RWPE2 (cell line): Measurements from ENCODE around the gene MARK4.

Experiments
- ATAC-seq: fragments of 200-7000 bp; cut with Tn5 transposase; 3 replicates; pipeline ENCODE4 v1.9.1; 2021; ENCODE audit warnings: low read depth
- DNase-seq: peaks from one replicate; pipeline ENCODE4 v3.0.0-alpha.2; 2020; ENCODE audit warnings: low spot score
- H3K27ac ChIP-seq: fragments of 450-650 bp; 2 replicates; pipeline ENCODE4 v1.5.1; 2017; ENCODE audit warnings: mild to moderate bottlenecking; ENCODE audit not compliant: poor library complexity, severe bottlenecking
- H3K27me3 ChIP-seq: fragments of 250-450 bp; sonication (Bioruptor Pico); 2 replicates; pipeline ENCODE4 v1.5.1; 2021; ENCODE audit warnings: mild to moderate bottlenecking, moderate library complexity; ENCODE audit not compliant: insufficient read depth, poor library complexity, severe bottlenecking
- H3K36me3 ChIP-seq: fragments of 250-450 bp; sonication (Bioruptor Pico); 2 replicates; pipeline ENCODE4 v1.5.1; 2020; ENCODE audit warnings: low read depth, mild to moderate bottlenecking, moderate library complexity
- H3K4me1 ChIP-seq: fragments of 250-450 bp; sonication (Bioruptor Pico); 2 replicates; pipeline ENCODE4 v1.5.1; 2021; ENCODE audit warnings: mild to moderate bottlenecking, moderate library complexity; ENCODE audit not compliant: insufficient read depth, poor library complexity, severe bottlenecking
- H3K4me3 ChIP-seq: fragments of 250-450 bp; sonication (Bioruptor Pico); 2 replicates; pipeline ENCODE4 v1.5.1; 2021; ENCODE audit warnings: mild to moderate bottlenecking, moderate library complexity; ENCODE audit not compliant: severe bottlenecking
- H3K9me3 ChIP-seq: fragments of 250-450 bp; sonication (Bioruptor Pico); 2 replicates; pipeline ENCODE4 v1.5.1; 2021; ENCODE audit warnings: mild to moderate bottlenecking, moderate library complexity; ENCODE audit not compliant: severe bottlenecking
- TF ChIP-seq, protein P1 (sequence below): fragments of 450-650 bp; IDR thresholded peaks from one replicate; pipeline ENCODE4 v1.5.1; 2017; ENCODE audit warnings: mild to moderate bottlenecking, moderate library complexity; ENCODE audit not compliant: poor library complexity, severe bottlenecking

MARK4 gene

DNA sequence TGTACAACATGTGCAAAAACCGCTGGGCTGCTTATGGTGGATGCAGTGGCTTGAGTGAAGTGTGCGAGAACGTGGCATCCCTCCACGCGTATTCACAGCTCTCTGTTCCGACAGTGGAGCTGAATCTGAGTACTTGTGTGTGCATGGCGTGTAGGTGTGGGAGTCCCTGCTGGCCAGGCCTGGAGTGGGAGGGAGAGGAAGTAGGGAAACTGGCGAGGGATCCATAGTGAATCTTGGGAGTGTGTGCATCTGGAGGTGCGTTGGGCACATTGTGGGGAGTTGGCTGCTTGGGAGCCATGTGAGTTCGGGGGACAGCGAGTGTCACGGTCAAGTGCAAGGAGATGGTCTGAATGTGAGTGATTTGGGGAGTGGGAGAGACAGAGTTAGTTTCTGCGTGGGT, 91.8 kb downstream of the MARK4 start:
- H3K4me1 ChIP-seq, result peaks cover 7% of the 10 kb centered on the region
- no peak overlapping the region for H3K4me3 ChIP-seq
- DNase-seq (no peak), ATAC-seq (no peak)
- H3K9me3 ChIP-seq, result no peaks in the 10 kb centered on the region
- no peaks in the 10 kb centered on the region for H3K27me3 ChIP-seq
- TF ChIP-seq, protein P1, sequence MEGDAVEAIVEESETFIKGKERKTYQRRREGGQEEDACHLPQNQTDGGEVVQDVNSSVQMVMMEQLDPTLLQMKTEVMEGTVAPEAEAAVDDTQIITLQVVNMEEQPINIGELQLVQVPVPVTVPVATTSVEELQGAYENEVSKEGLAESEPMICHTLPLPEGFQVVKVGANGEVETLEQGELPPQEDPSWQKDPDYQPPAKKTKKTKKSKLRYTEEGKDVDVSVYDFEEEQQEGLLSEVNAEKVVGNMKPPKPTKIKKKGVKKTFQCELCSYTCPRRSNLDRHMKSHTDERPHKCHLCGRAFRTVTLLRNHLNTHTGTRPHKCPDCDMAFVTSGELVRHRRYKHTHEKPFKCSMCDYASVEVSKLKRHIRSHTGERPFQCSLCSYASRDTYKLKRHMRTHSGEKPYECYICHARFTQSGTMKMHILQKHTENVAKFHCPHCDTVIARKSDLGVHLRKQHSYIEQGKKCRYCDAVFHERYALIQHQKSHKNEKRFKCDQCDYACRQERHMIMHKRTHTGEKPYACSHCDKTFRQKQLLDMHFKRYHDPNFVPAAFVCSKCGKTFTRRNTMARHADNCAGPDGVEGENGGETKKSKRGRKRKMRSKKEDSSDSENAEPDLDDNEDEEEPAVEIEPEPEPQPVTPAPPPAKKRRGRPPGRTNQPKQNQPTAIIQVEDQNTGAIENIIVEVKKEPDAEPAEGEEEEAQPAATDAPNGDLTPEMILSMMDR, result no peak
- no peaks in the 10 kb centered on the region for H3K36me3 ChIP-seq
- no peak overlapping the region for H3K27ac ChIP-seq

DNA sequence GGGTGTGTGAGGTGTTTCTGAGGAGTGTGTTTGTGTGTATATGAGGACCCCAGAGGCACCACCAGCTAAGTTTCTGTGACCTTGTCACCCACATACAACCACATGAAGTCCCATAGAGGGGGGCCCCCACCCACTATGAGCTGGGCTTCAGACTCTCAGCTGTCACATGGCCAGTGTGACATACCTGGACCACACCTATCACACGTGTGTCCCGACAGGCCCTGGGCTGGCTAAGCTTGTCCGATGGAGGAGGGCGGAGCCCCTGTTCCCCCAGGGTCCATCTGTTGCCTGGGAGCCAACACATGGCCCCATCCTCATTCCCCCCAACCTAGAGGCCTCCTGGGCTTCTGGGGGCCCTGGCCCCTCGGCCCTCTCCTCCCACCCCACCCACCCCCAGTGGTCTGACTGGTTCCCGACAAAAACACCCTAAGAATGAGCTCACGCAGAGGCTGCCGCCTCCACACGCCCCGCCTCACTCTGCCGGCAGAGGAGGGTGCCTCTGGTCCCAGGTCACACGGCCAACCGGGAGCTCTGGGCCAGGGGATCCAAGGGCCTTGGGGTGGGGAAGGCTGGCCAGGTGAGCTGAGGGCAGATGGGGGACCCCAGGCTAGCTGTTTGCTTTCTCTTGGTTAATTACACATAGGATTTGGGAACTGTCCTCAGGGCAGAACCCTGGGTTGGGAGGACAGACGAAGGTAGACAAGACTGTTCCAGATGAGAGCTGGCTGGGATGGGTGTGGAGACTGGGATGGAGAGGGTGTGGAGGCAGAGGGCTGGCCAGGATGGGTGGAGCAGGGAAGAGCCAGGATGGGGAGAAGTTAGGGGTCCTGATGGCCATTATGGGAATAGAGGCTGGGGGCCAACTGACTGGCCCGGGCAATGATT, 93.8 kb downstream of the MARK4 start:
- H3K27me3 ChIP-seq, result no peaks in the 10 kb centered on the region

DNA sequence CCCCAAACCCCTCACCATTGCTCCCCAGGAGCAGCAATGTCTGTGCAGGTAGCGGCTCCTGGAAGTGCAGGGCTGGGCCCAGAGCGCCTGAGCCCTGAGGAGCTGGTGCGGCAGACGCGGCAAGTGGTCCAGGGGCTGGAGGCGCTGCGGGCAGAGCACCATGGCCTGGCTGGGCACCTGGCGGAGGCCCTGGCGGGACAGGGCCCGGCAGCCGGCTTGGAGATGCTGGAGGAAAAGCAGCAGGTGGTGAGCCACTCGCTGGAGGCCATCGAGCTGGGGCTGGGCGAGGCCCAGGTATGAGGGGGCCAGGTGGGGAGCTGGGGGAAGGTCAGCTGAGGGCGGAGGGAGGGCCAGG, 94.4 kb downstream of the MARK4 start:
- Histone ChIP-seq H3K27me3 (no peaks in the 10 kb centered on the region), H3K4me3 (no peak overlapping the region), H3K4me1 (peaks cover 7% of the 10 kb centered on the region), H3K36me3 (peaks cover 15% of the 10 kb centered on the region), H3K27ac (peak overlapping the region; percentile 33), H3K9me3 (no peaks in the 10 kb centered on the region)
- DNase-seq (no peak), ATAC-seq (no peak)
- TF ChIP-seq, protein P1, result no peak

More for the DNA sequence above, 93.8 kb downstream of the MARK4 start:
- peak; percentile 43 for ATAC-seq
- peaks cover 10% of the 10 kb centered on the region for H3K36me3 ChIP-seq
- peak overlapping the region; percentile 33 for H3K27ac ChIP-seq
- H3K4me3 ChIP-seq, result no peak overlapping the region
- H3K4me1 ChIP-seq, result peaks cover 7% of the 10 kb centered on the region
- TF ChIP-seq, protein P1, result no peak
- H3K9me3 ChIP-seq, result no peaks in the 10 kb centered on the region
- DNase-seq, result no peak

DNA sequence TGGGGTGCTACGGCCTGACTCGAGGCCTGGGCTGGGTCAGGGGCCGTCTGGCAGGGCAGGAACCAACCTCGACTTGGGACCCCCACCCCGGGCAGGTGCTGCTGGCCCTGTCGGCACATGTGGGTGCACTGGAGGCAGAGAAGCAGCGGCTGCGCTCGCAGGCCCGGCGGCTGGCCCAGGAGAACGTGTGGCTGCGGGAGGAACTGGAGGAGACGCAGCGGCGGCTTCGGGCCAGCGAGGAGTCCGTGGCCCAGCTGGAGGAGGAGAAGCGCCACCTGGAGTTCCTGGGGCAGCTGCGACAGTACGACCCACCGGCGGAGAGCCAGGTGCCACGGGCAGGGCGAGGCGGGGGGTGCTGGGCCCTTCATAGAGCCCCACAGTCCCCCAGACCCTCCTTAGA, 95.4 kb downstream of the MARK4 start:
- peaks cover 7% of the 10 kb centered on the region for H3K4me1 ChIP-seq
- TF ChIP-seq, protein P1, result no peak
- DNase-seq, result no peak
- H3K36me3 ChIP-seq, result peaks cover 24% of the 10 kb centered on the region
- H3K27ac ChIP-seq, result no peak overlapping the region
- no peak overlapping the region for H3K4me3 ChIP-seq
- no peaks in the 10 kb centered on the region for H3K27me3 ChIP-seq
- no peaks in the 10 kb centered on the region for H3K9me3 ChIP-seq
- no peak for ATAC-seq
